K562 (cell line): ENCODE data around the gene PIK3R1. TPM values are rescaled to one million over a fixed set of nuclear protein-coding genes. Genes with fewer than 3 reads are reported as not detected.

Experiments
- ATAC-seq: fragments of 200-7000 bp; cut with Tn5 transposase; 3 replicates; pipeline ENCODE4 v1.9.1; 2020; ENCODE audit warnings: moderate library complexity
- BruUV-seq: library from RNA; stranded (reverse); fragments of 400-500 nt; replicated peaks from 2 replicates; lab custom pipeline; 2021; lab: Mats Ljungman, UMichigan
- CTCF ChIA-PET: fragments of 300-600 bp; formaldehyde crosslinking; extraction: SDS; loops from one replicate; lab custom pipeline; 2021; ENCODE audit warnings: low intra/inter-chr PET ratio; lab: Yijun Ruan, JAX
- POLR2A ChIA-PET: fragments of 300-600, 350-650 bp; sonication (Branson Sonifier 250); formaldehyde crosslinking; extraction: SDS; loops from one replicate; lab custom pipeline; 2021; ENCODE audit warnings: antibody characterized with exemption, inconsistent platforms; lab: Yijun Ruan, JAX
- DNase-seq, 4 experiments: peaks; one replicate each; pipeline versions ENCODE4 v3.0.0 to v3.0.0-alpha.2; 2011 to 2018; ENCODE audit warnings: low spot score in 3 of 4, mixed read lengths in 3 of 4; ENCODE audit errors: extremely low read depth in 1 of 4
- FAIRE-seq: peaks from 2 replicates; lab custom pipeline; 2011; peaks lifted over from hg19 to GRCh38; lab: Jason Lieb, UNC
- H2AFZ ChIP-seq: 2 replicates; pipeline ENCODE4 v1.6.0; 2011; ENCODE audit warnings: low read depth, low read length, control low read depth, inconsistent platforms
- H3K27ac ChIP-seq: fragments of 200-600 bp; 3 replicates; pipeline ENCODE4 v1.8.0; 2011; ENCODE audit warnings: low read depth, mild to moderate bottlenecking, control low read depth, inconsistent platforms, low read length, moderate library complexity, mixed read lengths; ENCODE audit errors: extremely low read depth
- H3K27me3 ChIP-seq, 2 experiments: fragments of 300-600 bp in 1 of 2; 2 replicates in 1 of 2; 3 replicates in 1 of 2; pipeline versions ENCODE4 v1.6.0 to v1.8.0; 2011; ENCODE audit warnings: inconsistent platforms in 2 of 2, low read length in 2 of 2, mild to moderate bottlenecking in 1 of 2, mixed read lengths in 1 of 2, moderate library complexity in 1 of 2; ENCODE audit not compliant: control insufficient read depth in 2 of 2, insufficient read depth in 2 of 2
- H3K36me3 ChIP-seq: fragments of 300-600 bp; 3 replicates; pipeline ENCODE4 v1.8.0; 2011; ENCODE audit warnings: mild to moderate bottlenecking, low read length, inconsistent platforms; ENCODE audit not compliant: control insufficient read depth, insufficient read depth
- H3K4me1 ChIP-seq, 2 experiments: fragments of 200-600 bp in 1 of 2; replicated peaks in 1 of 2; 2 replicates in 1 of 2; 3 replicates in 1 of 2; pipeline versions ENCODE4 v1.5.1 to v1.8.0; 2011; ENCODE audit warnings: inconsistent platforms in 2 of 2, low read length in 2 of 2, mild to moderate bottlenecking in 1 of 2, mixed read lengths in 1 of 2, moderate library complexity in 1 of 2; ENCODE audit not compliant: control insufficient read depth in 2 of 2, insufficient read depth in 2 of 2
- H3K4me2 ChIP-seq: 2 replicates; pipeline ENCODE4 v1.6.1; 2011; ENCODE audit warnings: low read length, control low read depth, inconsistent platforms, mixed read lengths; ENCODE audit not compliant: insufficient read depth
- H3K4me3 ChIP-seq: fragments of 200-600 bp; sonication (generic), shearing (Covaris generic); 2 replicates; pipeline ENCODE4 v1.5.1; 2016; ENCODE audit warnings: control low read depth, inconsistent platforms
- H3K79me2 ChIP-seq: fragments of 200-600 bp; 3 replicates; pipeline ENCODE4 v1.8.0; 2011; ENCODE audit warnings: low read length, inconsistent platforms; ENCODE audit not compliant: control insufficient read depth, insufficient read depth
- H3K9ac ChIP-seq, 2 experiments: 2 replicates each; pipeline versions ENCODE4 v1.6.0 to v1.6.1; 2011; ENCODE audit warnings: low read depth in 2 of 2, low read length in 2 of 2, control low read depth in 1 of 2, inconsistent platforms in 1 of 2, mild to moderate bottlenecking in 1 of 2, mixed read lengths in 1 of 2; ENCODE audit not compliant: insufficient read depth in 1 of 2
- H3K9me1 ChIP-seq: one replicate; pipeline ENCODE4 v1.6.0; 2011; ENCODE audit warnings: inconsistent platforms, mild to moderate bottlenecking, low read length, moderate library complexity; ENCODE audit not compliant: control insufficient read depth, insufficient read depth
- H3K9me3 ChIP-seq: replicated peaks from 2 replicates; pipeline ENCODE4 v1.5.1; 2011; ENCODE audit warnings: low read depth, low read length, inconsistent platforms; ENCODE audit not compliant: control insufficient read depth, insufficient read depth
- H4K20me1 ChIP-seq: replicated peaks from 2 replicates; pipeline ENCODE4 v1.6.1; 2011; ENCODE audit warnings: low read length, inconsistent platforms, mixed read lengths; ENCODE audit not compliant: control insufficient read depth, insufficient read depth
- BCOR ChIP-seq: fragments of 450-650 bp; IDR thresholded peaks from 2 replicates; pipeline ENCODE4 v1.6.1; 2016
- BDP1 ChIP-seq: IDR thresholded peaks from 3 replicates; pipeline ENCODE4 v1.6.1; 2011; ENCODE audit not compliant: insufficient read length, insufficient read depth
- CHD1 ChIP-seq: fragments of 200-600 bp; sonication (generic); IDR thresholded peaks from one replicate; pipeline ENCODE4 v1.6.1; 2012; ENCODE audit warnings: mild to moderate bottlenecking, moderate library complexity, low read length, inconsistent platforms
- EP300 ChIP-seq: IDR thresholded peaks from 2 replicates; pipeline ENCODE4 v1.6.1; 2012; ENCODE audit warnings: low read length, improper control_type of control experiment
- RCOR1 ChIP-seq, 2 experiments: IDR thresholded peaks; 2 replicates each; pipeline ENCODE4 v1.6.1; 2012; ENCODE audit warnings: low read depth in 2 of 2, low read length in 2 of 2, borderline replicate concordance in 1 of 2, improper control_type of control experiment in 1 of 2
- RUNX1 ChIP-seq: sonication (generic); IDR thresholded peaks from 2 replicates; pipeline ENCODE4 v1.6.1; 2016; ENCODE audit warnings: antibody characterized with exemption, low read depth
- TAF1 ChIP-seq: IDR thresholded peaks from 2 replicates; pipeline ENCODE4 v1.6.1; 2011; ENCODE audit warnings: mild to moderate bottlenecking, low read length, moderate library complexity; ENCODE audit not compliant: insufficient read depth, control insufficient read depth, severe bottlenecking; ENCODE audit errors: extremely low read depth
- TRIM24 ChIP-seq, 2 experiments: fragments of 450-650 bp; IDR thresholded peaks; 2 replicates each; pipeline ENCODE4 v1.6.1; 2016
- ZBTB17 ChIP-seq: fragments of 450-650 bp; formaldehyde crosslinking; IDR thresholded peaks from 2 replicates; pipeline ENCODE4 v1.4.0; 2020; ENCODE audit warnings: mild to moderate bottlenecking
- ZNF274 ChIP-seq: IDR thresholded peaks from 2 replicates; pipeline ENCODE4 v1.6.1; 2011; ENCODE audit warnings: low read depth, mild to moderate bottlenecking, low read length, moderate library complexity, borderline replicate concordance
- WGBS: fragments of 100-300 bp; shearing (Covaris generic); methylation state at CpG from one replicate; pipeline ENCODE4 v1.1.6; 2016; ENCODE audit warnings: low coverage, mixed read lengths; ENCODE audit not compliant: insufficient coverage; ENCODE audit errors: missing lambda C conversion rate; 5-methylcytosine and 5-hydroxymethylcytosine counted together
- in situ Hi-C: fragments of 300-500 bp; cut with MboI; formaldehyde crosslinking; loops from 4 replicates; pipeline ENCODE4 v1.15.0; 2018; ENCODE audit warnings: inconsistent platforms, mixed read lengths
- intact Hi-C: fragments of 100-400 bp; cut with micrococcal nuclease; formaldehyde crosslinking; loops from 2 replicates; pipeline ENCODE4 v1.14.2; 2022
- polyA plus RNA-seq, 8 experiments: library from polyadenylated mRNA; depleted of rRNA in 4 of 8; stranded (reverse) in 5 of 8; unstranded in 3 of 8; fragments of >200 nt; fragmentation: Nextera tagmentation in 2 of 8; fragmentation: Illumina TruSeq in 1 of 8; extraction: Ambion mirVana in 2 of 8; extraction: Trizol in 1 of 8; gene quantifications; 2 replicates each; pipeline versions ENCODE4 v1.2.1 to v1.2.3, GENCODE V29; 2011 to 2014; ENCODE audit warnings: inconsistent platforms in 1 of 8, missing spikeins in 1 of 8
- total RNA-seq, 7 experiments: library from RNA; depleted of rRNA in 6 of 7; stranded (reverse); fragments of >200 nt in 6 of 7; fragmentation: Illumina TruSeq in 2 of 7; extraction: Trizol in 2 of 7; gene quantifications; 2 replicates each; pipeline versions ENCODE4 v1.2.1 to v1.2.3, GENCODE V29; 2011 to 2021; ENCODE audit warnings: low replicate concordance in 1 of 7
- TF ChIP-seq, protein P1 (sequence below): fragments of 250-450 bp; sonication (Bioruptor Pico); IDR thresholded peaks from 2 replicates; pipeline ENCODE4 v1.4.0; 2020; ENCODE audit warnings: mild to moderate bottlenecking, moderate library complexity, borderline replicate concordance
- TF ChIP-seq, protein P2 (sequence below), 2 experiments: fragments of 450-650 bp; IDR thresholded peaks; 2 replicates each; pipeline ENCODE4 v1.6.1; 2016; ENCODE audit warnings: mild to moderate bottlenecking in 2 of 2, borderline replicate concordance in 1 of 2, low read depth in 1 of 2, moderate library complexity in 1 of 2

Gene PIK3R1
- total and polyA plus RNA-seq, 9 of the 15 experiments (the other 6 are each of a cell fraction or from before 2014, with no cell fraction given), result 1.1 to 9.7 (median 4.8) TPM

DNA sequence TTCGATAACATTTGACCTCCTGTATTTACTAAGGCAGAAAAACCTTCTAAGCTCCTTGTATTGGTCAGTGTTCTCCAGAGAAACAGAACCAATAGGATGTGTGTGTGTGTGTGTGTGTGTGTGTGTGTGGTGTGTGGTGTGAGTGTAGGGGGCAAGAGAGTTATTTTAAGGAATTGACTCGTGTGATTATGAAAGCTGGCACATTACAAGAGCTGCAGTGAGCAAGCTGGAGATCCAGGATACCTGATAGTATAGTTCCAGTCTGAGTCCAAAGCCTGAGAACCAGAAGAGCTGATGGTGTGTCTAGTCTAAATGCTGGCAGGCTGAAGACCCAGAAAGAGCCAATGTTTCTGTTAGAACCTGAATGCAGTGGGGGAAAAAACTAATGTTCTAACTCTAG is 21.2 kb upstream of the PIK3R1 start:
- ChIA-PET CTCF (no interaction called here), POLR2A (interaction anchor here (0.9 kb wide), 1 partner anchor 9 kb away, joined by 5 read pairs; no protein-coding TSS in a partner anchor)
- no peak overlapping the region for H3K9ac ChIP-seq
- no peaks in the 10 kb centered on the region for H3K36me3 ChIP-seq
- no peaks in the 10 kb centered on the region for H3K4me1 ChIP-seq
- H2AFZ ChIP-seq, result no peak overlapping the region
- FAIRE-seq (no peak), DNase-seq (no peak), ATAC-seq (no peak)
- no peaks in the 10 kb centered on the region for H3K9me3 ChIP-seq
- BruUV-seq, result no TSS peak
- WGBS, result 0% methylated on average over 2 of the region's 2 CpGs
- intact Hi-C loops (no loop called here), in situ Hi-C loops (no loop called here)
- H3K4me3 ChIP-seq, result no peak overlapping the region
- no peak overlapping the region for H3K27ac ChIP-seq
- H3K4me2 ChIP-seq, result no peak overlapping the region
- no peaks in the 10 kb centered on the region for H4K20me1 ChIP-seq
- no peaks in the 10 kb centered on the region for H3K79me2 ChIP-seq
- peaks cover 13 to 16% of the 10 kb centered on the region in 2 experiments; a peak in 4 of 5 replicates for H3K27me3 ChIP-seq
- no peaks in the 10 kb centered on the region for H3K9me1 ChIP-seq
- TF ChIP-seq RUNX1 (no peak), ZNF274 (no peak), CHD1 (no peak), BCOR (no peak), EP300 (no peak), RCOR1 (IDR thresholded peaks at IDR 0.05; ENCODE audit: borderline replicate concordance in 1 of 2, low read depth in 2 of 2, low read length in 2 of 2) (no peak), ZBTB17 (CRISPR knock-in tag) (no peak), TRIM24 (IDR thresholded peaks at IDR 0.05) (no peak), BDP1 (no peak), TAF1 (no peak)
- TF ChIP-seq, protein P1, sequence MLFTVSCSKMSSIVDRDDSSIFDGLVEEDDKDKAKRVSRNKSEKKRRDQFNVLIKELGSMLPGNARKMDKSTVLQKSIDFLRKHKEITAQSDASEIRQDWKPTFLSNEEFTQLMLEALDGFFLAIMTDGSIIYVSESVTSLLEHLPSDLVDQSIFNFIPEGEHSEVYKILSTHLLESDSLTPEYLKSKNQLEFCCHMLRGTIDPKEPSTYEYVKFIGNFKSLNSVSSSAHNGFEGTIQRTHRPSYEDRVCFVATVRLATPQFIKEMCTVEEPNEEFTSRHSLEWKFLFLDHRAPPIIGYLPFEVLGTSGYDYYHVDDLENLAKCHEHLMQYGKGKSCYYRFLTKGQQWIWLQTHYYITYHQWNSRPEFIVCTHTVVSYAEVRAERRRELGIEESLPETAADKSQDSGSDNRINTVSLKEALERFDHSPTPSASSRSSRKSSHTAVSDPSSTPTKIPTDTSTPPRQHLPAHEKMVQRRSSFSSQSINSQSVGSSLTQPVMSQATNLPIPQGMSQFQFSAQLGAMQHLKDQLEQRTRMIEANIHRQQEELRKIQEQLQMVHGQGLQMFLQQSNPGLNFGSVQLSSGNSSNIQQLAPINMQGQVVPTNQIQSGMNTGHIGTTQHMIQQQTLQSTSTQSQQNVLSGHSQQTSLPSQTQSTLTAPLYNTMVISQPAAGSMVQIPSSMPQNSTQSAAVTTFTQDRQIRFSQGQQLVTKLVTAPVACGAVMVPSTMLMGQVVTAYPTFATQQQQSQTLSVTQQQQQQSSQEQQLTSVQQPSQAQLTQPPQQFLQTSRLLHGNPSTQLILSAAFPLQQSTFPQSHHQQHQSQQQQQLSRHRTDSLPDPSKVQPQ (CRISPR knock-in tag), result no peak
- TF ChIP-seq, protein P2, sequence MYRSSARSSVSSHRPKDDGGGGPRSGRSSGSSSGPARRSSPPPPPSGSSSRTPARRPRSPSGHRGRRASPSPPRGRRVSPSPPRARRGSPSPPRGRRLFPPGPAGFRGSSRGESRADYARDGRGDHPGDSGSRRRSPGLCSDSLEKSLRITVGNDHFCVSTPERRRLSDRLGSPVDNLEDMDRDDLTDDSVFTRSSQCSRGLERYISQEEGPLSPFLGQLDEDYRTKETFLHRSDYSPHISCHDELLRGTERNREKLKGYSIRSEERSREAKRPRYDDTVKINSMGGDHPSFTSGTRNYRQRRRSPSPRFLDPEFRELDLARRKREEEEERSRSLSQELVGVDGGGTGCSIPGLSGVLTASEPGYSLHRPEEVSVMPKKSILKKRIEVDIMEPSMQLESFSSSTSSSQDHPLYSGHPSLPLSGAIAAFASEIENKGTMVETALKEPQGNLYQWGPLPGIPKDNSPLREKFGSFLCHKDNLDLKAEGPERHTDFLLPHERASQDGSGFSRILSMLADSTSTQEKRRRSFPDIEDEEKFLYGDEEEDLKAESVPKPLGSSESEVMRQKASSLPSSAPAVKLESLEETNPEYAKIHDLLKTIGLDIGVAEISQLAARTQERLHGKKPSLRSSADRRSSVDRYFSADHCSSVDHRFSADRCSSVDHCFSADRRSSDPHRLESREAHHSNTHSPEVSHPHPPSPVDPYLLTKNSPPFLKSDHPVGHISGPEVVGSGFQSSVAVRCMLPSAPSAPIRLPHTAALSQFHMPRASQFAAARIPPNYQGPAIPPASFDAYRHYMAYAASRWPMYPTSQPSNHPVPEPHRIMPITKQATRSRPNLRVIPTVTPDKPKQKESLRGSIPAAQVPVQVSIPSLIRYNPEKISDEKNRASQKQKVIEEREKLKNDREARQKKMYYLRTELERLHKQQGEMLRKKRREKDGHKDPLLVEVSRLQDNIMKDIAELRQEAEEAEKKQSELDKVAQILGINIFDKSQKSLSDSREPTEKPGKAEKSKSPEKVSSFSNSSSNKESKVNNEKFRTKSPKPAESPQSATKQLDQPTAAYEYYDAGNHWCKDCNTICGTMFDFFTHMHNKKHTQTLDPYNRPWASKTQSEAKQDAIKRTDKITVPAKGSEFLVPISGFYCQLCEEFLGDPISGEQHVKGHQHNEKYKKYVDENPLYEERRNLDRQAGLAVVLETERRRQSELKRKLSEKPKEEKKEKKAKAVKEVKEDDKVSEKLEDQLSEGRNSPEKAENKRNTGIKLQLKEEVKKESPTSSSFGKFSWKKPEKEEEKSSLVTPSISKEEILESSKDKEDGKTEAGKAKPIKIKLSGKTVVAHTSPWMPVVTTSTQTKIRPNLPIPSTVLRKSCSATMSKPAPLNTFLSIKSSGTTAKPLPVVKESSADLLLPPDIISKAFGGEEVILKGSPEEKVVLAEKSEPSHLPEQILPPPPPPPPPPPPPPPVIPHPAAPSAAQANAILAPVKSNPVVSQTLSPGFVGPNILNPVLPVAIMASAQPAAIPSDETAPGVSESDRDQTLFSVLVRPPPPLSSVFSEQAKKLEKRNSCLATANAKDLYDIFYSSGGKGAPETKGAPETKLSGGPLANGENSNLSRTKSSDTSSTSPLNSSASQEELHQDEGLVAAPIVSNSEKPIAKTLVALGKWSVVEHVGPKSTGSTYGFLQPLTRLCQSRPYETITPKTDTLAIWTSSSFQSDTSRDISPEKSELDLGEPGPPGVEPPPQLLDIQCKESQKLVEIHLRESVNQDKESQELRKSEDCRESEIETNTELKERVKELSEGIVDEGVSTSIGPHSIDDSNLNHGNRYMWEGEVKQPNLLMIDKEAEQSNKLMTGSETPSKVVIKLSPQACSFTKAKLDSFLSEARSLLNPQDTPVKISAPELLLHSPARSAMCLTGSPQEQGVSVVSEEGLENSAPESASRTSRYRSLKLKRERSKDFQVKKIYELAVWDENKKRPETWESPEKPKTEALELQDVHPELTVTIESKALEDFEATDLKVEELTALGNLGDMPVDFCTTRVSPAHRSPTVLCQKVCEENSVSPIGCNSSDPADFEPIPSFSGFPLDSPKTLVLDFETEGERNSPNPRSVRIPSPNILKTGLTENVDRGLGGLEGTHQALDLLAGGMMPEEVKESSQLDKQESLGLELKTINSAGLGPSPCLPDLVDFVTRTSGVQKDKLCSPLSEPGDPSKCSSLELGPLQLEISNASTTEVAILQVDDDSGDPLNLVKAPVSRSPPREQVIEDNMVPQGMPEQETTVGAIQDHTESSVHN (IDR thresholded peaks at IDR 0.05; ENCODE audit: borderline replicate concordance in 1 of 2, low read depth in 1 of 2), result no peak
